Measurements from ENCODE around the gene LRRD1.
"Not testable (repeated sequence)": the region's sequence is repeated elsewhere in the genome, so short reads cannot be mapped to it uniquely, and the experiment has no call there.

Gene LRRD1

DNA sequence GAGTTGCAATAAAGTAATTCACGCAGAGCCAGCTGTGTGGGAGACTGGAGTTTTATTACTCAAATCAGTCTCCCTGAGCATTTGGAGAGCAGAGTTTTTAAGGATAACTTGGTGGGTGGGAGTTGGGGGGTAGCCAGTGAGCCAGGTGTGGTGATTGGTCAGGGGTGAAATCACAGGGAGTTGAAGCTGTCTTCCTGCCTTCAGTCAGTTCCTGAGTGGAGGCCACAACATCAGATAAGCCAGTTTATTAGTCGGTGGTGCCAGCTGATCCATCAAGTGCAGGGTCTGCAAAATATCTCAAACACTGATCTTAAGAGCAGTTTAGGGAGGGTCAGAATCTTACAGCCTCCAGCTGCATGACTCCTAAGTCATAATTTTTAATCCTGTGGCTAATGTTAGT is 41.4 kb downstream of the LRRD1 start:
- DNase-seq = no peak

DNA sequence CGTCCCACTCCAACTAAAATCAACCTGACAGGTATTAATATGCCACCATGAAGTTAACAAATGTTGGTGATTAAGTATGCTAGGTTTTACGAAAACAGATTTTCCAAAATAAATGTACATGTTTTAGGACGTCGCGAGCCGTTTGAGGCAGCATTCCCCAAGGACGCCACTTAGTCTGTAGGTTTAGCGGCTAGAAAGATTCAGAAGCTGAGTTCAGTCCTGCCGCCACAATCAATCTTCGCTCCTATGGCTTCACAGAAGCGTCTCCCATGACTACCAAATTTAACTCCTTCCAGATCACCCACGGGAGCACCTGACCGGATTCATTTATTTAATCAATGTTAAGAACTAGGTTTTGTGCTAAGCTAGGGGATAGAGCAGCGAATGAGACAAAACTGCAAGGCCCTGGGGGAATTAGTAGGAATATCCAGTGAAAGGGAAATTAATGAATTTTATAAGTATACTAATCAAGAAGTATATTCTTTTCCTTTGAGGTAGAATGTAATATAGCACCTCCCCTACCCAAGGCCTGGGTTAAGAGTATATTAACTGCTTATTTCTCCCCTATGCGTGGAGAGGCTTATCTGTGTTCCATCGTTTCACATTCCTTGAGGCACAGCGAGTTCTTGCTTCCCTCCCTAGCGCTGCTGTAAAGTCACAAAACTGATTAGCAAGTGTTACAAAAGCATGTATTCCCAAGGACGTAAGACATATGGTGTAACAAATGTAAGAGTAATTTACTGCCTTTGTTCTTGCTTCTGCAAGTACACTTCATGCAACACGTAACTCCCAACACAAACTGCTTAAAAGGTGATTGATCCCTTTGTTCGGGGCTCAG is 43.7 kb downstream of the LRRD1 start:
- DNase-seq = peak; percentile 10

DNA sequence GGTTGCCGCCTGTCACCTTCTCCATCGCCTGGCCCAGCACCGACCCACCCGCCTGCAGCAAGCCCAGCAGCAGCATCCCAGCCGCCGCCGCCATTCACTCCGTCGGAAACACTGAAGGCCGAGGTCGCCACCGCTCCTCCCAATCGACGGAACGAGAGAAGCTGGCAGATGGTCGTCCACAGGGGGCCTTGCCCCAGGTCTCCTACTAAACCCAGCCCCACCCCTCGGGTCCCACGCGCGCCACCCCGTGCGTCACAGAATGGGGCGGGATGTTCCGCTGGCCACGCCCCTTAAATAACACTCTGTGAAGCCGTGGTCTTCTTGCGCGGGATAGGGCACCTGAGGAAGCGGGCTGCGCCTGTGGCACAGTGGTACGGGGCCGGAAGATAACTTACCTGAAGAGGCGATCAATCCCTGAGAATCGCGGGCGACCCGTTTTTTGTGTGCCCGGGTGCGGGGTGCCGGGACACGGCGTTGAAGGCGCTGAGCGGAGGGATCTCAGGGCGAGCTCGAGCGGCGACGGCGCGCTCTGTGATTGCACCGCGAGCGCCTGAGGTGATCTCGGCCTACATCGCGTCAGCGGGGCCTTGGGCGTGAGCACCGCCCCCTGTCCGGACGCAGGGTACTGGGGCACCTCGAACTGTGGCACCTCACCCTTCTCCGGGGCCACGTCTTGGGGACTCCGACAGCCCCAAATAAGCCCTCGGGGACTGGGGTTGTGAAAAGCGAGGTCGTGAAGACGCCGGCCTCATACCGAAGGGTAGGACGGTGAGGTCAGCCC is 44.5 kb downstream of the LRRD1 start, which contains the start of gene CYP51A1:
Gene CYP51A1 (minus strand): TSS at position 207 of the 781 bp plus-strand sequence. CDS start 113 bp downstream, at position 94.
- DNase-seq = peak; percentile 91

DNA sequence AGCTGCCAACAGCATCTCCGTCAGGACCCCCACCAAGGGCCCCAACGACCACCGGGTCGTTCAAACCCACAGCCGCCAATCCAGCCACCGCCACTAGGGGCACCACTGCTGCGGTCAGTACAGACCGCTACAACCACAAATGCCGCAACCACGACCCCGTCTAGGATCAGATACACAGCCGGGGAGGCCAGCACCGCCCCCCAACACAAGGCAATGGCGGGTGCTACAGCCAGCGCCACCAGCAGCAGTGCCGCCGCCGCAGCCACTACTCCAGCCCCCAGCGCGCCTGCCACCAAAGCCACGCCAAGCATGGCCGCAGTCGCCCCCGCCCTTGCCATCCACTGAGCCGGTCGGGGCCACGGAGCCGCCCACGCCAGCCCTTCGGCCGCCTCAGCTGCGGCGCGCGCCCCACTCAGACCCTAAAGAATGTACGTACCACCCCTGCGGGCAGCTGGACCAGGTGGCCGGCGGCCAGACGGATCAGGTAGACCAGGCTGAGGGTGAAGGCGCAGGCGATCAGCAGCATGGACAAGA is 45.1 kb downstream of the LRRD1 start:
- peak; percentile 59 for DNase-seq

DNA sequence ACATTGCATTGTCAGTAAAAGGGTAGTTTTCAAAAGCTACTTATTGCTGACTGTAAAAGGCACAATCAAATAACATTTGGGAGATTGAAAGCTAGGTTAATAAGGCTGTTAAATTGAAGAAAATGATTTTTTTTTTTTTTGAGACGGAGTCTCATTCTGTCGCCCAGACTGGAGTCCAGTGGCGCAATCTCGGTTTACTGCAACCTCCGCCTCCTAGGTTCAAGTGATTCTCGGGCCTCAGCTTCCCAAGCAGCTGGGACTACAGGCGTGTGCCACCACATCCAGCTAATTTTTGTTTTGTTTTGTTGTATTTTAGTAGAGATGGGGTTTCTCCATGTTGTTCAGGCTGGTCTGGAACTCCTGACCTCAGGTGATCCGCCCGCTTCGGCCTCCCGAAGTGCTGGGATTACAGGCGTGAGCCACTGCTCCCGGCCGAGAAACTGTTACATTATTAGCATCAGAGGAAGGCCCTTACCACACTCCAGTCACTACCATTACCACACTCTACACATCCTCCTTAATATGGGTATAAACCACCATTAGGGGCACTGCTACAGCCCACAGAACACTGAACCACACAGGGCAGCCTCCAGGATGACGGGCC is 45.7 kb downstream of the LRRD1 start:
- DNase-seq = no peak

DNA sequence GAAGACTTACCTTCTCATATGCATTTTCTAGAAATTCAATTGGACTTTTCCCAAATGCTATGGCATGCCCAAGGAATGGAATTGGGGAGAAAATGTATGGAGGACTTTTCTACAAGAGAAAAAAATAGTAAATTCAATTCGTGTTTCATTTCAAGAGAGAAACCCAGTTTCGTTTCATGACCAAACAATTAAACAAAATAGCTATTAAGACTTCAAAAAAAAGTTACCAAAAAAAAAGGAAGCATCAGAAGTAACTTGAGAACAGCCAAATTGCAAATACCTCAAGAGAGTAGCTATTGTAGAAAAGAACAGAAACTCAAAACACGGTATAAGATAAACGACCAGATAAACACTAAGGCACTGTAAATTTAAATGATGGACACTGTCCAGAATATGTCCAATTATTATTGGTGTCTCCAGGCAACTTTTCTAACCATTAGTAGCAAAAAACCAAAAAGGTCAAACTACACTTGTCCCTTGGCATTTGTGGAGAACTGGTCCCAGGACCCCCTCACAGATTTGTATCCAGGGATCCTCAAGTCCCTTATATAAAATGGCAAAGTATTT is 47.1 kb downstream of the LRRD1 start:
- DNase-seq = no peak

DNA sequence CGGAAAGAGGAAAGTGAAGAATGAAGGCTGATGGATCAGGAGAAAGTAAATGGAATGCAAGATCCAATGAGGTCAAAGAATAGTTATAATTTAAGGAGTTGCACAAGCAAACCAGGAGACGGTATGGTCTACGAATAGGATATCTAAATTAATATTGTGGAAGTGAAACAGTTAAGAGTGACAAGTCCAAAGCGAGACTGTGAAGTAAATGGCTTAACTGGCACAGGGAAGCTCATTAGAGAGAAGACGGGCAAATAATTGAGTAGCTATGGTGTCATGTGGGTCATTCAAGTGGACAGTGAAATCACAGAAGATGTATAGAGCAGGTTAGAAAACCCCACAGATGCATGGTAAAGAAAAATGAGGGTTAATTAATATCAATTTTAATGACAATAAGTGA is 47.8 kb downstream of the LRRD1 start:
- no peak for DNase-seq

DNA sequence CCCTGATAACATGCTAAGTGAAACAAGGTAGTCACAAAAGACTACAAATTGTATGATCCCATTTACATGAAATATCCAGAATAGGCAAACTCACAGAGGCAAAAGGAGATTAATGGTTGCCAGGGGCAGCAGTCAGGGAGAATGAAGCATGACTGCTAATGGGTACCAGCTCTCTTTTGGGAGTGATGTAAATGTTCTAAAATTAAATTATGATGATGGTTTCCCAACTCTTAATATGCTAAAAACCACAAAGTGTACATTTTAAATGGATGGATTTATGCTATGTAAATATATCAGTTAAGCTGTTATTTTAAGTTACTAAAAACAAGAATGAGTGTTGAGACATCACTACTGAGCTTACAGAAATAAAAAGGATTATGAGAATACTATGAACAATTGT is 57.3 kb downstream of the LRRD1 start:
- DNase-seq = no peak

DNA sequence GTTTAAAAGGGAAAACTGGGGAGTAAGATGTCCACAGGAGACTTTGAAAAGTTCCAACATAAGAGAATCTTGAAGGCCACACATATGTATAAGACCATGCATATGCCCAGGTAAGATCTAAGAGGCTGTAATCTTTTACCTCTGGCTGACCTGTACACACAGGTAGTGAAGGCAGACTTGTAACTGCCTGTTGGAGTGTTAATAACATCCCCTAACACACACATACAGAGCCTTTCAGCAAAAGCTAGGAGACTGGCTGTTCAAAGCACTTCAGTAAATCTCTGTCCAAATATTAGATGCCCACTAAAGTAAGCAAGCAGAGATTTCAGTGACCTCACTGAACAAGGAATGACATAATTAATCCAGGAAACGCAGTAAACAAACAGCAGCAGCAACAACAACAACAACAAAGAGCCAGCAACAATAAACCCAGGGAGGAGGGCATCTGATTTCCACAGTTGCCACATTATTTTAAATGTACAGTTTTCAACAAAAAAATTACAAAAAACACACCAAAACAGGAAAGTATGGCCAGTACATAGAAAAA is 59.7 kb downstream of the LRRD1 start:
- DNase-seq = no peak

DNA sequence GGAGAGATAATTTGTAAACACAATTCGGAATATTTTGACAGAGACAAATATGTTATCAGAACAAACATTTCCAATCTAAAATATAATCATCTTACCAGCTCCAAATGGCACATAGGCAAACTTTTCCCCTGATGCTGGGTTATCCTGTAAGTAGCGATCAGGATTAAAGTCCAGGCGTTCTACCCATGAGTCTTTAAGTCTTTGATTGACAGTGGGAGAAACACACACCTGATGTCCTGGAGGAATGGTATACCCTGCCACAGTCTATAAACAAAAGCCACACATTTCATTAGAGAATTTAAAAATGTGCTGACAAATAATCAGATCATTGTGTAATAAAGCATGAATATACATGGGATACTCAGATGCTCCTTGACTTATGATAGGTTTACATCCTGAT is 62.0 kb downstream of the LRRD1 start:
- no peak for DNase-seq

DNA sequence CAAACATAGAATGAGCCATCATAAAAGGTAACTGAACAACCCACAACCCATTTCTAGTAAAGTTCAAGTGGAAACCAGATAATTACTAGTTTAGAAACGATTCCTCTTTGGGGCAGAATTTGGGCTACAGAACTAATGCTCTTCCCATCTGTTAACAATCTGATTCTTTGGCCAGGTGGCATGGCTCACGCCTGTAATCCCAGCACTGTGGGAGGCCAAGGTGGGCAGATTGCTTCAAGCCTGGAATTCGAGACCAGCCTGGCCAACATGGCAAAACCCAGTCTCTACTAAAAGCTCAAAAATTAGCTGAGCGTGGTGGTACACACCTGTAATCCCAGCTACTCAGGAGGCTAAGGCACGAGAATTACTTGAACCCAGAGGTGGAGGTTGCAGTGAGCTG is 63.1 kb downstream of the LRRD1 start:
- no peak for DNase-seq

DNA sequence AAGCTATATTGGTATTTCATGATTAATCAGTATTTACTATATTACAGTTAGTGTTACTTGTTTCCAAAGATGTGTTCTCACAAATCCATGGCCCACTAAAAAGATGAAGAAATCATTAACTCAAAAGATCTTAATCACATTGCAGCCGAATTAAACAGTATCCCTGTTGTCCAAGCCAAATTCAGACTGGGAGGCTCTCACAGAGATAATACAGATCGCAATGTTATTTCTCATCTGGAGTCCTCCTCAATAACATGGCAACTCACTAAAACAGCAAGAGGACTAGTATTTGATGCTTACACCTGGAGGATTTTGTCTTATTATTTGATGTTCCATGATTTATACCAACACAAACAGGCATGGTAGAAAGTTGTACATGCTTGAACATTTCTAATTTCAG is 68.1 kb downstream of the LRRD1 start:
- DNase-seq = no peak

DNA sequence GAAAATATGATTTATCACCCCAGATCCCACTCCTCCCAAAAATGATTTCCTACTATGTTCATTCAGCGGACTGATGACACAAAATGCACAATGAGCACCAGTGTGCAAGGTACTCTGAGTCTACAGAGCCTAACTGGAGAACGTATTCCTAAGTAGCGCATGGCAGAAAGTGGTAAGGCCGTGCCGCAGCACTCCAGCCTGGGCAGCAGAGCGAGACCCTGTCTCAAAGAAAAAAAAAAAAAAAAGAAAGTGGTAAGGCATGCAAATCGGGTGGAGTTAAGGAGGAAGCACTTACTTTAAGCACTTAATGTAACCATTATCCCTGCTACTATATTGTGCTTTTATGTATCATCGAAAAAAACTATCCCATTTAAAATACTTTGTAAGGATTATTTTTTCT is 70.1 kb downstream of the LRRD1 start:
- DNase-seq = no peak

DNA sequence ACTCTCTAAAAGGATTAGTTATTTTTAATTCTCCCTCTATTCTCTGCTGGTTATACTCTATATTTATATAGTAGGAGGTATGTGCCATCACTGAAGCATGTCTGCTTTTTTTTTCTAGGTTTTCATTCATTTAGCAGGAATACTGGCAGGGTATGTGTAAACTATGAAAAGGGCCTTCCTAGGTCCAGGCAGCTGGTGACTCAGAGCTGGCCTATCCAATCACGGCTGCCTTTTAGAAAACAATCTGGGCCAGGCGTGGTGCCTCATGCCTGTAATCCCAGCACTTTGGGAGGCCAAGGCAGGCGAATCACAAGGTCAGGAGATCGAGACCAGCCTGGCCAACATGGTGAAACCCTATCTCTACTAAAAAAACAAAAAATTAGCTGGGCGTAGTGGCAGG is 76.1 kb downstream of the LRRD1 start:
- DNase-seq = not testable (repeated sequence)

DNA sequence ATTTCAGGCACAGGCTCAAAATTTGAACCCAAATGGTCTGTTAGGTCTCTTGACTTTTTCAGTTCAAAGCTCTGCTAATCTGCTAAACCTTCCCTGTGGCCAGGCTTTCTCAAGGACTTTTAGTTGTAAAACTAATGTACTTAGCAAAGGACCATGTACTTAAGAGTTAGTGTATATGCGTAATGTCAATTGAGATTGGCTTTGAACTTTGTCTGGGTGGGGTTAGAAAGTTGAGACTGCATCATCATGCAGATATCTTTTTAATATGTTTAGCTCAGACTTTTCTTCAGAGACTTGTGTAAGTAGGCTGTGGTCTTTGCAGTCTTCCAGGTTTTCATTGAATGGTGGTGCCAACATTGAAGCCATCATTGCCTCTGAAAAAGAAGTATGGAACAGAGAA is 78.4 kb downstream of the LRRD1 start:
- DNase-seq = no peak

DNA sequence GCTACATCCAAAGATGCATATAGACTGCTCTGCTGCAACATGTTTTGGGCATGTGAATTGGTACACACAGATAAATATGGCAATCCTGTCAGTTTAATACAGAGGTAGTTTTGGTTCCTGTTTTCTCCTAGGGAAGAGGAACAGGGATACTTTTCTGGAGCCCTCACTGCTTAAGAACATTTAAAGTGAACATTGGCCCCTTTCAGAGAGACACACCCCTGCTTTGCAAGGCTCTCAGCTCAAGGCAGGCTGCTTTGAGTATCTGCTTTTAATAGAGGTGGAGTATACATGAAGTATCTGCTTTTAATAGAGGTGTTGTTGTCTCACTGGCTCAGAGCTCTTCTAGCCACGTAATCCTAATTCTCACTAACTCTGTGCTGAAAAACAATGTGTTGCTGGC is 83.6 kb downstream of the LRRD1 start:
- DNase-seq = no peak
